Spleen (tissue), 11 donors: ENCODE results near the gene NAPSA. TPM values are rescaled to one million over a fixed set of nuclear protein-coding genes. Genes with fewer than 3 reads are reported as not detected.
A peak's percentile ranks its signal among the peaks of the same experiment; 100 is the strongest.

ENCODE experiments used
- DNase-seq: peaks from one replicate; pipeline ENCODE4 v3.0.0-alpha.2; 2020
- H3K27ac ChIP-seq, 8 donors: fragments of 200-600 bp; sonication (generic) in 7 of 8; 1 replicate in 4 of 8; 2 replicates in 4 of 8; pipeline versions ENCODE4 v1.5.0 to v1.8.0; 2016 to 2021; ENCODE audit warnings: inconsistent platforms in 4 of 8, mild to moderate bottlenecking in 4 of 8, moderate library complexity in 1 of 8
- H3K27me3 ChIP-seq, 7 donors: fragments of 200-600 bp; sonication (generic) in 6 of 7; replicated peaks in 1 of 7; 1 replicate in 4 of 7; 2 replicates in 3 of 7; pipeline versions ENCODE4 v1.5.0 to v1.8.0; 2016 to 2021; ENCODE audit warnings: inconsistent platforms in 3 of 7, mild to moderate bottlenecking in 1 of 7
- H3K36me3 ChIP-seq, 6 donors: fragments of 200-600 bp; sonication (generic) in 5 of 6; 1 replicate in 4 of 6; 2 replicates in 2 of 6; pipeline versions ENCODE4 v1.5.0 to v1.8.0; 2016 to 2021; ENCODE audit warnings: inconsistent platforms in 2 of 6
- H3K4me1 ChIP-seq, 6 donors: fragments of 200-600 bp; sonication (generic) in 5 of 6; 1 replicate in 3 of 6; 2 replicates in 3 of 6; pipeline versions ENCODE4 v1.5.0 to v1.8.0; 2016 to 2021; ENCODE audit warnings: inconsistent platforms in 3 of 6
- H3K4me3 ChIP-seq, 8 donors: fragments of 200-600 bp; sonication (generic) in 7 of 8; 1 replicate in 4 of 8; 2 replicates in 4 of 8; pipeline versions ENCODE4 v1.5.0 to v1.8.0; 2016 to 2021; ENCODE audit warnings: inconsistent platforms in 4 of 8, mild to moderate bottlenecking in 4 of 8, moderate library complexity in 2 of 8
- H3K9me3 ChIP-seq, 8 donors: fragments of 200-600 bp; sonication (generic) in 7 of 8; 1 replicate in 4 of 8; 2 replicates in 4 of 8; pipeline versions ENCODE4 v1.5.0 to v1.8.0; 2016 to 2021; ENCODE audit warnings: inconsistent platforms in 4 of 8
- POLR2A ChIP-seq, 3 donors: fragments of 450-650 bp; IDR thresholded peaks; one replicate each; pipeline ENCODE4 v1.5.1; 2017; ENCODE audit warnings: antibody characterized with exemption in 3 of 3, mild to moderate bottlenecking in 1 of 3
- POLR2AphosphoS5 ChIP-seq, 3 donors: sonication (generic); formaldehyde crosslinking; IDR thresholded peaks; one replicate each; pipeline ENCODE4 v1.5.1; 2017; ENCODE audit warnings: antibody characterized with exemption in 3 of 3
- whole genome bisulfite sequencing, 5 donors: extraction: QIAGEN DNeasy Blood & Tissue Kit in 3 of 5; methylation state at CpG; one replicate each; pipeline versions ENCODE4 v1.1.5 to v1.1.7; 2013 to 2018; 5-methylcytosine and 5-hydroxymethylcytosine counted together
- intact Hi-C: fragments of 100-400 bp; cut with DNase I; formaldehyde crosslinking; loops from one replicate; pipeline ENCODE4 v1.15.0; 2023; ENCODE audit warnings: low total_unique reads
- polyA plus RNA-seq, 3 donors: library from polyadenylated mRNA; stranded (reverse); fragments of 200-250 nt; gene quantifications; one replicate each; pipeline ENCODE4 v1.2.1, GENCODE V29; 2013
- total RNA-seq, 7 donors: library from RNA; depleted of rRNA in 3 of 7; stranded (reverse); fragments of >200 nt in 3 of 7; fragmentation: NEBNext Ultra II Directional in 4 of 7; extraction: Animal tissue kit (Norgen Biotek cat#: 25700) in 4 of 7; gene quantifications; one replicate each; pipeline versions ENCODE4 v1.1.0 to v1.2.1, GENCODE V29; 2016 to 2021
- TF ChIP-seq, protein P1 (sequence below), 11 experiments: fragments of 200-600 bp in 7 of 11; fragments of 450-650 bp in 4 of 11; sonication (generic) in 4 of 11; IDR thresholded peaks in 8 of 11; conservative IDR thresholded peaks in 3 of 11; 1 replicate in 7 of 11; 2 replicates in 4 of 11; pipeline versions ENCODE4 v1.4.0 to v1.8.0; 2016 to 2021; ENCODE audit warnings: antibody characterized with exemption in 11 of 11, inconsistent platforms in 4 of 11, mild to moderate bottlenecking in 1 of 11
- donor health status: healthy with polysubstance abuse.
- donor health status: DM: no; HTN: no; CAD: no; lungs with moderate emphysema.
- donor health status: DM: no; HTN: no; CAD: no.
- donor health status: Bipolar disorder and iron deficiency.
- donor health status: healthy.
- donor health status: DM: no; HTN: no; CAD: no.
- donor health status: DM: yes; HTN: yes; CAD: no.

The NAPSA gene
- total and polyA plus RNA-seq, 10 donors = 1.5 to 6.4 (median 2.7) TPM

DNA sequence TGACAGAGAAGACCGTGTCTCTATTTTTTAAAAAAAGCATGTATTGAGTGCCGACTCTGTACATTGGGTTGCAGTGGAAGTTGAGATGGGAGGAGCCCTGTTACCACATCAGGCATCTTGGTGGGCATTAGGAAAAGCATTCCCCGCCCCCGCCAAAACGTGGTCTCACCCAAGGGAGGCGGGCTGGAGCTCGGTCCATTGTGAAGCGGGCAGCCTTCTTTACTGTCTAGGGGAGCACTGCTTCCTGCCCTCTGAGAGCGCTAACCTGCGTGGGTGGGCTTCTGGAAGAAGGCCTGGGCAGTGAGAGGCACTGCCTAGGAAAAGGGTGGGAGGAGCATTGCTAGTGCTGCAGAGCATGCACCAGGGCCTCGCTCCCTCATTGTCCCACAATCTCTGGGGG lies 14.7 kb upstream of the NAPSA start:
- Histone ChIP-seq H3K4me3 (no peak overlapping the region), H3K9me3 (no peaks in the 10 kb centered on the region), H3K4me1 (peaks cover 5 to 75% (median 43%) of the 10 kb centered on the region in 6 donors), H3K36me3 (peaks cover 3 to 60% (median 58%) of the 10 kb centered on the region in 6 donors), H3K27me3 (no peaks in the 10 kb centered on the region), H3K27ac (peak overlapping the region in 1 of 8 donors; percentile 7)
- 79 to 96% (median 84%) methylated on average over 10 to 11 of the region's 11 CpGs for WGBS, 5 donors
- peak; percentile 66 for DNase-seq
- TF ChIP-seq, protein P1, sequence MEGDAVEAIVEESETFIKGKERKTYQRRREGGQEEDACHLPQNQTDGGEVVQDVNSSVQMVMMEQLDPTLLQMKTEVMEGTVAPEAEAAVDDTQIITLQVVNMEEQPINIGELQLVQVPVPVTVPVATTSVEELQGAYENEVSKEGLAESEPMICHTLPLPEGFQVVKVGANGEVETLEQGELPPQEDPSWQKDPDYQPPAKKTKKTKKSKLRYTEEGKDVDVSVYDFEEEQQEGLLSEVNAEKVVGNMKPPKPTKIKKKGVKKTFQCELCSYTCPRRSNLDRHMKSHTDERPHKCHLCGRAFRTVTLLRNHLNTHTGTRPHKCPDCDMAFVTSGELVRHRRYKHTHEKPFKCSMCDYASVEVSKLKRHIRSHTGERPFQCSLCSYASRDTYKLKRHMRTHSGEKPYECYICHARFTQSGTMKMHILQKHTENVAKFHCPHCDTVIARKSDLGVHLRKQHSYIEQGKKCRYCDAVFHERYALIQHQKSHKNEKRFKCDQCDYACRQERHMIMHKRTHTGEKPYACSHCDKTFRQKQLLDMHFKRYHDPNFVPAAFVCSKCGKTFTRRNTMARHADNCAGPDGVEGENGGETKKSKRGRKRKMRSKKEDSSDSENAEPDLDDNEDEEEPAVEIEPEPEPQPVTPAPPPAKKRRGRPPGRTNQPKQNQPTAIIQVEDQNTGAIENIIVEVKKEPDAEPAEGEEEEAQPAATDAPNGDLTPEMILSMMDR (IDR thresholded peaks at IDR 0.05 in 8 of 11, conservative IDR thresholded peaks at IDR 0.05 in 3 of 11) = no peak
- TF ChIP-seq POLR2AphosphoS5 (IDR thresholded peaks at IDR 0.05) = no peak
- TF ChIP-seq POLR2A (IDR thresholded peaks at IDR 0.05) = no peak
- intact Hi-C loops = no loop called here

- Histone ChIP-seq H3K4me1 (peaks cover under 1 to 72% (median 38%) of the 10 kb centered on the region in 6 donors), H3K27ac (no peak overlapping the region), H3K9me3 (no peaks in the 10 kb centered on the region), H3K27me3 (no peaks in the 10 kb centered on the region), H3K4me3 (no peak overlapping the region), H3K36me3 (peaks cover 3 to 60% (median 58%) of the 10 kb centered on the region in 6 donors)
- no peak for TF ChIP-seq POLR2A (IDR thresholded peaks at IDR 0.05)
- TF ChIP-seq, protein P1 (IDR thresholded peaks at IDR 0.05 in 8 of 11, conservative IDR thresholded peaks at IDR 0.05 in 3 of 11) = no peak
- TF ChIP-seq POLR2AphosphoS5 (IDR thresholded peaks at IDR 0.05) = peak in 1 of 3 donors; percentile 34
- DNase-seq = peak; percentile 71
- intact Hi-C loops = no loop called here
- WGBS, 5 donors = 93 to 97% (median 96%) methylated on average over 7 to 11 of the region's 11 CpGs
These were observed 14.2 kb upstream of the NAPSA start for GRCh38 chr19:50379602-50380001.

DNA sequence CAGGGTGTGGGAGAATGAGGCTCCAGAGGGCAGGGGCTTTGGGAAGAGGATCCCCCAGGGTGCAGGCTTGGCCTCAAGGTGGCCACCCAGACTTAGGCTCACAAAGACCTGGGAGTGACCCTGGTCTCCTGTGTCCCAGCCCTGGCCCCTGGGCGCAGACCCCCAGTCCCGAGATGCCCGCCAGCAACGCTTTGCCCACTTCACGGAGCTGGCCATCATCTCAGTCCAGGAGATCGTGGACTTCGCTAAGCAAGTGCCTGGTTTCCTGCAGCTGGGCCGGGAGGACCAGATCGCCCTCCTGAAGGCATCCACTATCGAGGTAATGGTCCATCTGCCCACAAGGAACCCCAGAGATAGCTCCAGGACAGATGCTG lies 13.4 kb upstream of the NAPSA start:
- peak; percentile 72 for DNase-seq
- no peaks in the 10 kb centered on the region for H3K27me3 ChIP-seq
- no peak overlapping the region for H3K27ac ChIP-seq
- H3K4me1 ChIP-seq = peaks cover 0 to 67% (median 34%) of the 10 kb centered on the region in 6 donors
- H3K36me3 ChIP-seq = peaks cover 3 to 60% (median 58%) of the 10 kb centered on the region in 6 donors
- H3K4me3 ChIP-seq = no peak overlapping the region
- H3K9me3 ChIP-seq = no peaks in the 10 kb centered on the region
- TF ChIP-seq POLR2AphosphoS5 (IDR thresholded peaks at IDR 0.05) = peak in 1 of 3 donors; percentile 62
- TF ChIP-seq, protein P1 (IDR thresholded peaks at IDR 0.05 in 8 of 11, conservative IDR thresholded peaks at IDR 0.05 in 3 of 11) = no peak
- WGBS, 5 donors = 90 to 98% (median 95%) methylated on average over 2 to 10 of the region's 10 CpGs
- intact Hi-C loops = no loop called here

GRCh38 chr19:50378169-50378862 lies 12.9 kb upstream of the NAPSA start:
- TF ChIP-seq POLR2A (IDR thresholded peaks at IDR 0.05) (no peak), POLR2AphosphoS5 (IDR thresholded peaks at IDR 0.05) (peak in 1 of 3 donors; percentile 37)
- intact Hi-C loops = no loop called here
- WGBS, 5 donors = 93 to 97% (median 95%) methylated on average over 30 to 36 of the region's 36 CpGs
- Histone ChIP-seq H3K27me3 (no peaks in the 10 kb centered on the region), H3K4me1 (peaks cover 0 to 62% (median 29%) of the 10 kb centered on the region in 6 donors), H3K36me3 (peaks cover 3 to 60% (median 58%) of the 10 kb centered on the region in 6 donors), H3K27ac (no peak overlapping the region), H3K4me3 (no peak overlapping the region), H3K9me3 (no peaks in the 10 kb centered on the region)
- peak; percentile 83 for DNase-seq
